Measurements from ENCODE around the gene HS6ST3. TPM values are rescaled to one million over a fixed set of nuclear protein-coding genes. Genes with fewer than 3 reads are reported as not detected.

HS6ST3 gene
- total RNA-seq, 1 donor from 2014 or later, result not detected

DNA sequence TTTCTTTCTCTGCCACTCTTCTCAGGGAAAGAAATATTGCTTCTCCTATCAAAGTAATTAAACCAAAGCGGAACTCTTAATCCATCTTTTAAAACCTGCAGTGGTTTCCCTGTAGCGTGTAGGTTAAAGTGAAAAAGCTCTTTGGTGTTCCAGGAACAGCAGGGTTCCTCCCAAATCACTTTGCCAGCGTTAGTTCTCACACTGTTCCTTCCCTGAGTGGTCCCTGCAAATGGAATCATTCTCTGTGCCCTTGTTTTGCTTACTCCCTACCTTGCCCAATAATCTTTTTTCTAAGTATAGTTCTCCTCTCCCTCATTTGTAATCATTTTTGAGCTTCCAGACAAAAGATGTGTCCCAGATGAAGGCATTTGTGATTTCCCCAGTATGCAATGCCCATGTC is 207.5 kb downstream of the HS6ST3 start:
- DNase-seq (ENCODE audit: low read depth), result no peak

DNA sequence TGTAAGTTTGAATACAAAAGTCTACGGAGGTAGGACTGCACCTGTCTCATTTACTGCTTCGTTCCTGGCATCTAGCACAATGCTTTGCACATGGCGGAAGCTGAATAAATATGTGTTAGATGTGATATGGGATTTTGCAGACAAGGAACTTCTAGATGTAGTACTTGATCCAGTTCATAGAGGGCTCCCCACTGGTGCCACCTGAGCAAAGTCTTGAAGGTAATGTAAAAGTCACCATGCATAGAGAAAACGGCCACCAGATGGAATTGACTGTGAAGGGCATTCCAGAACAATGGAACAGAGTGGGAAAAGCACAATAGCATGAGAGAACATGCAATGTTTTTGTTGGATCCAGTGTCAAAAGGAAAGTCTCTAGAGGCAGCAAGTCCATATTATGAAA is 209.3 kb downstream of the HS6ST3 start:
- no peak for DNase-seq (ENCODE audit: low read depth)

DNA sequence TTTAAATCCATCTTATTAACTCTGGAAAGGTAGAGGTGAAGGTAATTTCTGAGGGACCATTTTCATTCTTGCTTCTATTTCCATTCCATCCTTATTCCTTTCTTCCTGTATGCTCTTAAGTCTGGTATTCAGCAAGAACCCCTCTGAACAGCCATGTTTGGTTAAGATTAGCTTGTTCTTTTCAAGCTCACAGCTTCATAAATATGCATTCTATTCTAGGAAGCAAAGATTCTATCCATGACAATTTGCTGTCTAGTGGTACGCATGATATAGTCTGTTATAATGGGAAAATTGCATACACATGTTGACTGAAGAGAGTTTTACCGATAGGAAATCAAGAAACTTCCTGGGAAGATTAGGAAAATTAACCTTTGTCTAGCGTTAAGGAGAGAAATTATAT is 218.7 kb downstream of the HS6ST3 start:
- no peak for DNase-seq (ENCODE audit: low read depth)

DNA sequence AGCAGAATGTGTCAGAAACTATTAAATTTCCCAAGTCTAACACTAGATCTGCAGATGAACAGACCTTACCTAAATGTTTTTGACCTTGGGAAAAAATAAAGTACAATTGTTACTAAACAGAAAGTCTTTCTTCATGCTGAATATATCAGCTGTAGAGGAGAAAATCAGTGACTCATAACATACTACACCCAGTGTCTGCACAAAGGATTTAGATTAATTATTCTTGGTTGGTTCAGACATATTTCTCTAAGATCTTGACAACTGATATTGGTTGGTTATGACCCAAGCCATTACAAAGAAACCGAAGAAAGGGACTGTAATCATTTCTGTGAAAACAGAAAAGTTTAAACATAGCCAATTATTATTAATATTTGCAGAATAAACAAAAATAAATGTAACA is 225.1 kb downstream of the HS6ST3 start:
- no peak for DNase-seq (ENCODE audit: low read depth)

DNA sequence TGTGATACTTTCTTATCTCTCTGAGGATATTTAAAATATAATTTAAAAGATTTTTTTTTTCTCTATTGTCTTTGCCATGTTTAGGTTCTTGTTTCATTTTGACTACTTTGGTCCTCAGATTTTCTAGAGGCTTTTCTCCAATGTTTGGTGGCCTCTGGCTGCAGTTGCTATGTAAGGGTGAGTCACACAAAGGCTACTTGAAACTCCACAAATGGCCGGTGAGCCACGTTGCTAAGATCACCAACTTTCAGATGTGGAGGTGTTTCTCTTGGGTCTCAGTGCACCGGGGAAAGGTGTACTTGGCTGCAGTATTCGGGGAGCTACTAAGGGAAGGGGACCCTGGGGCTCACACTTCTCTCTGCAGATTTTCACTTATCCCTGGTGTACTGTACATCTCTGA is 248.1 kb downstream of the HS6ST3 start:
- DNase-seq (ENCODE audit: low read depth), result no peak

DNA sequence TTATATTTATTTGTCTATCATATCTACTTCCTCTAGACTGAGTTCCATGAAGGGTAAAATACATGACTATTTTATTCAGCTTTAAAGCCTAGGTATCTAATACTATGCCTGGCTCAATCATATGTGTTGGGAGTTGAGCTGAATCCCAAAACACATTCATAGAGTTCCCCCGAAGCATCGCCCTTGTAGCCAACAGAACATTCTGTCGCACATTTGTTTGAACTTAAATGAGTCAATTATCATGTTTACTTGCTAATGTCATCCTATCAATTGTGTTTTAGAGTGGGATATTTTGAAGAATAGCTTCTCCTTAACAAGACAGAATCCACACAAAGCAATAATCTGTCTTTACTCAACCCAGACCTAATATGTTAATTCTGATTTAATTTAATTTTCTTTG is 252.4 kb downstream of the HS6ST3 start:
- no peak for DNase-seq (ENCODE audit: low read depth)

DNA sequence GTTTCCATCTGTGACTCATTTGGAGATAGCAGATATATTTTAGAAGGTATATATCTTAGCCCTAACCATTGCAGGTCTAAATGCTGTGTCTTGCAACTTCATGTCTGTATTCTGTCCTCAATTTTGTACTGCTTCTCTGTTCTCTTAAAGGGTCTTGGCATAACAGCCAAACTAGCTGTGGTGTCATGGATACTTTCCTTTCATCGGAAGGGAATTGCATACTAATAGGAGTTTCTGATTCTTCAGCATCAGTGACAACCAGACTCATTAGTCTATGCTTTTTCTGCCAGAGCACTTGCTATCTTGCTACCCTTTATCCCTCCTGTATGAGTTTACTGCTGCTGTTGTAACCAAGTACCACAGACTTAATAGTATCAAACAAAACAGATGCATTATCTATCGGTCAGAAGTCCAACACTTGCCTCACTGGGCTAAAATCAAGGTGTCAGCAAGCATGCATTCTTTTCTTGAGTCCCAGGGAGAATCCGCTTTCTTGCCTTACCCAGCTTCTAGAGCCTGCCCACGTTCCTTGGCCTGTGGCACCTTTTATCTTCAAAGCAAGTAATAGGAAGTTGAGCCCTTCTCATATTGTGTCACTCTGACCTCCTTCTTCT is 253.1 kb downstream of the HS6ST3 start:
- no peak for DNase-seq (ENCODE audit: low read depth)

DNA sequence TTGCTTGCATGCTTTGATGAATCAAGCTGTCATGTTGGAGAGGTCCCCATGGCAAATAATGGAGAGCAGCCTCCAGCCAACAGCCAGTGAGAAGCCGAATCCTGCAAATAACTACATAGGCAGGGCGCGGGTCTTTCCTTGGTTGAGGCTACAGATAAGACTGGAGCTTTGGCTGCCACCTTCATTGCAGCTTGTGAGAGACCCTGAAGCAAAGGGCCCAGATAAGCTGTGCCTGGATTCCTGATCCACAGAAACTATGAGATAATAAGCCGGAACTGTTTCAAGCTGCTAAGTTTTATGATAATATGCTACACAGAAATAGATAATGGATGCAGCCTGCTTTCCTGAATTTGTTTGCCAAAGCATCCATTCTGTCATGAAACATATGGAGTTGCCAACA is 257.0 kb downstream of the HS6ST3 start:
- no peak for DNase-seq (ENCODE audit: low read depth)

DNA sequence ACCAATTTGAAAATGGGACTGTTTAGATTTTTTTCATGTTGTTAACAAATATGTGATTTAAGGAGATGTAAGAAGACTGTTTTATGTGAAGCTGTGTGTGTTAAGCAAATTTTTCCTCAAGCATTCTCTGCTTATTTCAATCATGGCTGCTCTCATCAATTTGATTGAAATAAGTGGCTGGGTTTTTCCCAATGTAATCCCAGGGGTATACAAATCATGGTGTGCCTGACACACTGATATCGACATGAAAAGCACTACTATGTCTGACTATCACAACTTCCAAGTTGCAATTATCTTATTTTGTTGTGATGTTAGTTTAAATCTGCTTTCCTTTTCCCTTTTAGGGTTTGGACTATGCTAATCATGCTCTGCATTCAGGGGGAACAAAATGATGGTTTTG is 283.7 kb downstream of the HS6ST3 start:
- DNase-seq (ENCODE audit: low read depth), result no peak

DNA sequence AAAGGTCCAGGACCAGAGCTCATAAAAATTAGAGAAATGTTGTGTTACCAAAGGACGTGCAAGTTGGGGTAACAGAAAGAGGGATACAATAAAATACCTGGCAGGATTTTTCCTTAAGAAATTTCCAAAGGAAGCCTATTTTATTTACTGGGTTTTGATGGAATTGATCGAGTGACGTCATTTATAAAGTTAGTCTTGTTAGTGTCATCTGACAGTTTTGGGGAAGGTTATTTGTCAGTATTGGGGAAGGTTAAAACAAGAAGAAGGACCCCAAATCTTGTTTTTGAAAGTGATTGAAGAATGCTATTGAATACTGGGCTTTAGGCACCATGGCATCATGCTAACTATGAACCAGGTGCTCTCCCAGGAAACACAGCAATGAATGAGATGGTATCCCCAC is 287.9 kb downstream of the HS6ST3 start:
- DNase-seq (ENCODE audit: low read depth), result no peak

DNA sequence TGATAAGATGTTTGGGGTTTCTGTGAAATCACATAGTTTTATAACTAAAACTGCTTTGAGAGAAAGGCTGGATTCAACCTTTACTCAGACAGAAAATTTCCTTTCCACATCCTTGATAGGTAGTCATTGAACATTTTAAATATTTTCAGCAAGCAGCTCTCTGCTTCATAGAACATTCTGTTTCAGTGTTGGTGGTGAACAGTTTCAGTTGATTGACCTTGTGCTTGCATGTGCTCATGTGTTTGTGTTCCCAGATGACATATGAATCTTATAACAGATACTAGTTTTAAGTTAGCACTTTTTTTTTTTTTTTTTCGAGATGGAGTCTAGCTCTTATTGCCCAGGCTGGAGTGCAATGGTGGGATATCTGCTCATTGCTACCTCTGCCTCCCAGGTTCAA is 290.1 kb downstream of the HS6ST3 start:
- DNase-seq (ENCODE audit: low read depth), result no peak

DNA sequence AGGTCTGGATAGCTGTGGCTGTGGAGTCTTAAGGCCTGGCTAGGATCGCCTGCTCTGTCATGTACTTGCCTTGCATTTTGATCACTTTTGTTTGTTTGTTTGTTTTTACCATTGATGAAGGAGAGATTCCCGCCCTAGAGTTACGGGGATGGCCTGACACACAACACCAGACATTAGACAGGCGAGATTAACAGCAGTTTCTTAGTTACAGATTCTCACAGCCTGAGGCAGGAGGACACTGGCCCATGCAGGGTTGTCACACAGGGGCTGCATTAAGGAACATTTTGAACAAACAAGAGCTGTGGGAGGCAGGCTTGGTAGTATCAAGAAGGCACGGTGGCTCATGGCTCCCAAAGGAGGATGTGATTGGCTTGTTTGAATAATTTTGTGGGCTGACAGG is 291.8 kb downstream of the HS6ST3 start:
- no peak for DNase-seq (ENCODE audit: low read depth)

DNA sequence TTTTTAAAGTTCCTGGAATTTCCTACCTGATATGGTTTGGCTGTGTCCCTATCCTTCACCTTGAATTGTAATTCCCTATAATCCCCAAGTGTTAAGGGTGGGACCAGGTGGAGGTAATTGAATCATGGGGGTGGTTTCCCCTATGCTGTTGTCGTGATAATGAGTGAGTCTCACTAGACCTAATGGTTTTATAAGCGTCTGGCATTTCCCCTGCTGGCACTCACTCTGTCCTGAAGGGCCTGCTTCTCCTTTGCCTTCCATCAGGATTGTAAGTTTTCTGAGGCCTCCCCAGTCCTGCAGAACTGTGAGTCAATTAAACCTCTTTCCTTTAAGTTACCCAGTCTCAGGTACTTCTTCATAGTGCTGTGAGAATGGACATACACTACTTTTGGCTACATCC is 298.7 kb downstream of the HS6ST3 start:
- DNase-seq (ENCODE audit: low read depth), result no peak

DNA sequence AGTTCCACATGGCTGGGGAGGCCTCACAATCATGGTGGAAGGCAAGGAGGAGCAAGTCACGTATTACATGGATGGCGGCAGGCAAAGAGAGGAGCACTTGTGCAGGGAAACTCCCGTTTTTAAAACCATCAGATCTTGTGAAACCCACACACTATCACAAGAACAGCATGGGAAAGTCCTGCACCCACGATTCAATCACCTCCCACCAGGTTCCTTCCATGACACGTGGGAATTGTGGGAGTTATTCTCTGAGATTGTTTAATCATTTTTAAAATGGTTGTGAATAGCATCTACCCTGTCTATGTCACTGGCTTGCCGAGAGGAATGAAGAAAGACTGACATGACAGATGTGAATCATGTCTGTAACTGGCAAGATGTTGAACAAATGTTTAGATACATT is 301.7 kb downstream of the HS6ST3 start:
- DNase-seq (ENCODE audit: low read depth), result no peak

DNA sequence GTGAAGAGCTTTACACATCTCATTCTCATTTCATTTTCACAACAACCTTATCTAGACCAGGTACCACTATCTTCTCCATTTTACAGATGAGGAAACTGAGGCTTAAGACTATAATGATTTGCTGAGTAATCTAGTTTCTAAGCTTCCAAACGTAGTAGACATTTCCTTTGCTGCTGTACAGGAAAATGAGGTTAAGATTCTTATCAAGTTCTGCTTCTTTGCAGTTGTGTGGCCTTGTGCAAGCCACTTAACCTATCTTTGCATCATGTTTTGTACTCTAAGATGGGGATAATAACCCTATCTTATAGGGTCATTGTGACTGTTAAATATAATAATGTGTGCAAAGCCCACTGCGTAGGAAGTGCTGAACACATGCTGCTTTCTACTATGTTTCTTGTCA is 307.9 kb downstream of the HS6ST3 start:
- DNase-seq (ENCODE audit: low read depth), result no peak

DNA sequence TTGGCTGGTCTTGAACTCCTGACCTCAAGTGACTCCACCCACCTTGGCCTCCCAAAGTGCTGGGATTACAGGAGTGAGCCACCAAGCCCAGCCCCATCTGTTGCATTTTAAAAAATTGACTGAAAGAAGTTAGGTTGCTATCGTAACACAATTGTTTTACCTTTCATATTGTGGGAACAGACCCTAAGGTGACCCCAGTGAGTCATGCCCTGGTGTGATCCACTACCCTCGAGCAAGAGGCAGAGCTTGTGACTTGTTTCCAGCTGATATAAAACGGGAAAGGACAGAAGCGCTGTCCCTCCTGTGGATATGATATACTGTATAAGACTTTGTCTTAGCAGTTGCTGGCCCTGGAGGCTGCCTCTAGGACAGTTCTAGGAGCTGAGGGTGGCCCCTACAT is 308.6 kb downstream of the HS6ST3 start:
- DNase-seq (ENCODE audit: low read depth), result no peak

DNA sequence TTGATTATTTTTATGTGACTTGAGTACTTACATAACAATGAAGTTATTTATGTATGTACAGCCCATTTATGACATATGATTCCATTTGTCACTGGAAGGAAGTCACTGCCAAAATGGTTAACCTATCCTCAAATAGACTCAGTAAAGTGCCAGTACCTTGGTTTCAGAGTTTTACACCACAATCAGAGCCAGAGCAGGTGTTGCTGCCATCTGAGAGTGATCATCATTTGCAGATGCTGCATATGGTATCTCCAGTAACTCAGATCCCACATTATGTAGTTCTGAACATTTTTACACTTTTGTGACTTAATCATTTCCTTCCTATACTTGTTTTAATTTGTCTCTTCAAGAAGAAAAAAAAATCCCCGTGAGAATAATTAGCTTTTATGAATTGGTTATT is 313.3 kb downstream of the HS6ST3 start:
- DNase-seq (ENCODE audit: low read depth), result no peak

DNA sequence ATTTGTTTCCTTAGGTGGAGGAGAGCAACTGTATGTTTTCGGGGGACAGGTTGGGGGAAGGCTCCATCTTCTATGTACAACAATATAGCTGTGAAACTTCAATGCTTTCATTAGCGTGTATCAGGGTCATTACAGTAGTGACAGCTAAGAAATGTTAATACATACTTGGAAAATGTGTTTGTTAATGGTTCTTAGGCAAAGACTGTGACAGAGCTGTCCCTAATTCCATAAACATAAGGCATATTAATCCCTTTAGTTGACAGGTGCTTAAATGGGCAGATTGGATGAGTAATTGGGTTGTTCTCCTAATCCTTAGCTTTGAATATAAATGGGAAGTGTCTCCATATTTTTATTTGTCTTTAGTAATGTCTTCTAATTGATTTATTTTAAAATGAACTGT is 313.7 kb downstream of the HS6ST3 start:
- DNase-seq (ENCODE audit: low read depth), result no peak

DNA sequence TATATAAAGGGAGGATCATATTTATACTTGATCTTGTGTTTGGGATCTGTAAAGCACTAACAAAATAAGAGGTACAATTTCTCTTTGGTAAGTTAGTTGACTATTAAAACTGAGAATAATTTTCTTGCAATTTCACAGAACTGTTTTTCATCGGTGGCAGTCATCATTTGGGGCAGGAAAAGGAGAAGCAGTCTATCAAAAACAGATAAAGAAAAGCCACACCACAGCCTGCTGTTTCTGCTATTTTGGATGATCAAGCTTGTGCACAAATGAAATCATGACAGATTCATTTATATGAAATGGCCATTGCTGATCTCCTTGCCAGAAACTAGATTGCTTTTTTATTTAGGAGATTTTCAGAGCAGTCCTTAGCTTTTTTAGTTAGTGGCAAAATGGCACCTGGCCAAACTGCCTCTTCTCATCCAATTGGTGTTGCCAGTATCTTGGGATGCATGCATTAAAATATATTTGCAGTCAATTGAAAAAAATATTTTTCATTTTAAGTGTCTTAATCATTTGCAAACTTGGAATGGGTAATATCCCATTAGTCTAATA is 326.0 kb downstream of the HS6ST3 start:
- DNase-seq (ENCODE audit: low read depth), result no peak

DNA sequence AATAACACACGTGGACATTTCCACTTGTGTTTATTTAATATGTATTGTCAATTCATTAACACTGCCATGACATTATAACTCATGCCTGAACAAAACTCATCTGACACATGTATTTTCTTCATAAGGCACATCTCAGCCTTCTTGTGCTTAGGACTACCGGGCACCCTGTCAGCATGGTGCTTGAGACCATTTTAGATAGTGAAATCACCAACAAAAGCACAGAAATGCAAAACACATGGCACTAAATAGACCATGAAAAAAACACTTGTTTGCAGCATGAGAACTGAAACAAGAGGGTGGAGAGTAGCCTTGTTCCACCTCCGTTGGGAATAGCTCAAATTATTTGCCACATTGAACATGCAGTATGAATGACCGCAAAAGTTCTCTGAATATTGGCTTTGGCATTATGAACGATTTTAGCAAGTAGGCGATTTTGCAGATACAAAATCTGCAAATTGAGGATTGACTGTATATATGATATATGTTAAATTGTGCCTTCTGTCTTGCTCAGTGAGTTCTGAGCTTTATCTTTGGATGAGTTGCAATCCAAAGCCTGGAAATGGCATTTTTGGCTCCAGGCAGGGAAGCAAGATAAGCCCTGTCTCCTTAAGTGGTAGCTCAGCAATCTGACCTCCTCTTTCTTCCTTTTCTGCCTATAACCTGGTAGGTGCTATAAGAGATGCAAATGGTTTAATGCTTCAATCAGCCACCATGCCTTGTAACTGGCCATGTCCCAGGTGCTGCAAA is 328.2 kb downstream of the HS6ST3 start:
- no peak for DNase-seq (ENCODE audit: low read depth)

DNA sequence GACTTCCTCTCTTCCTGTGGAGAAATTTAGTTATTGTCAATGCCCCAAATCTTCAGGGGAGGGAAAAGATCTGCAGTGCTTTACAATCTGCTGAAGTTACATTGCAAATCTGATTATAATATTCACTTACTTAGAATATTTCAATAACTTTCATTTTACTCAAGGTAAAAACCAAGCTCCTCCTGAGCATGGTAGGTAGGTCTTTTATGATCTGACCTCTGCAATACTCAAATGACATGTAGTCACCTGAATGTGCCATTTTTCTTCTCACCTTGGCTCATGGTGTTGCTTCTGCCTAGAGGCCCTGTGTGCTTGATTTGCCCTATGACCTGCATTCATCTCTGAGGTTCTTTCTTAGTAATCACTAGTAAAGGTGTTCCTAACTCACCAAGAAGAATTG is 331.4 kb downstream of the HS6ST3 start:
- no peak for DNase-seq (ENCODE audit: low read depth)

DNA sequence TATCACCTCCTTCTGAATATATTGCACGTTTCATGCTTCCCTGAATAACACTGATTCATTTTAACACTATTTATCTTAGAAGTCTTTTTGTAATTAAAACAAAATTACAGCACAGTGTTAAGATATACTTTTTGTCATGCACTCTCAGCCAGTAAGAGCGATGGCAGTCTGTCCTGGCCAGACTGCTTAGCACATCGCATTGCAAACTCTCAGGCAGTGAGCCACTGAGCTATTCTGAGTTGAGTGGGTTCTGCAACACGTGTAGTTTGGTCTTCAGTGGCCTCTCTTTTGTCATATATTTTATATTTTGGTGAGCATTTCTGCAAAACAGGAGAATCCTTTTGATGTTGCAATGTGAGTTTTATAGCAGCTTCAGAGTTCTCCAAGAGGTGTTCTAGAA is 332.1 kb downstream of the HS6ST3 start:
- DNase-seq (ENCODE audit: low read depth), result no peak

DNA sequence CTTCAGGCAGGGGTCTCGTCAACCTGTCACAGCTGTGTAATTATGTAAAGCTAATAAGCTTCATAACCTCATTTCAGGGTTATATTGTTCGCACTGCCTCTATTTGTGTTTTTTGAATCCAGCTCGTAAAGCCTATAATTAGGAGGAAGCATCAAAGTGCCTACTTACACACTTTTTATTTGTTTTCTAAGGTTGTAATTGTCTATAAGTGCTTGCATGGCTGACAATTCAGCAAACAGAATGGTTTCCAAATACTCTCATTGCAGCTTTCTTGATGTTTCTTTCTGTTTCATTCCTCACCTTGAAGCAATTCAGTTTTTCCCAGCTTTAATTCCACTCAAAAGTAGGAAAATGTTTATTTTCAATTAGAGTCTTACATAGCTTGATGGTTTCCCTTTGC is 336.3 kb downstream of the HS6ST3 start:
- no peak for DNase-seq (ENCODE audit: low read depth)
